Measurements from ENCODE around the gene POU6F2. TPM values are rescaled to one million over a fixed set of nuclear protein-coding genes. Genes with fewer than 3 reads are reported as not detected.
A peak's percentile ranks its signal among the peaks of the same experiment; 100 is the strongest.

Gene POU6F2
- total RNA-seq, 4 donors from 2014 or later: 0.31 to 0.66 TPM; not detected in 2

DNA sequence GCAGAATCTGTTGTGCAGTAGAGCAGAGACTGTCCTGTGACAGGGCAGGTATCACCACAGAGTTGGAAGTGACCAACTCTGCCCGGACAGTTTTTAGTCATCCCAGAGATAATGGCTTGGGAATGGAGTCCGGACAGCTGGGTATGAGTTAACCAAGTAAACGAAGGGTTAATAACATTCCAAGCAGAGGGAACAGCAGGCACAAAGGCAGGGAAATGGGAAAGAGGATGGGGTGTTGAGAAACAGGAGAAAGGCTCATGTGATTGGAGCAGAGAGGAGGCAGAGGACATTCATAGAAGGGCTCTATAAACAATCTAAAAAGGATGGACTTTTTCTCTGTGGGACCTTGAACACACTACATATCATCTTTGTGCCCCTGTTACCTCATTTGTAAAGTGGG is 456.3 kb downstream of the POU6F2 start:
- Histone ChIP-seq H3K4me1 (no peaks in the 10 kb centered on the region), H3K27ac (no peak overlapping the region), H3K36me3 (no peaks in the 10 kb centered on the region), H3K4me3 (no peak overlapping the region), H3K9me3 (no peaks in the 10 kb centered on the region), H3K27me3 (no peaks in the 10 kb centered on the region)
- TF ChIP-seq EP300 (IDR thresholded peaks at IDR 0.05): no peak
- no peak for TF ChIP-seq POLR2A (IDR thresholded peaks at IDR 0.05)
- TF ChIP-seq, protein P1, sequence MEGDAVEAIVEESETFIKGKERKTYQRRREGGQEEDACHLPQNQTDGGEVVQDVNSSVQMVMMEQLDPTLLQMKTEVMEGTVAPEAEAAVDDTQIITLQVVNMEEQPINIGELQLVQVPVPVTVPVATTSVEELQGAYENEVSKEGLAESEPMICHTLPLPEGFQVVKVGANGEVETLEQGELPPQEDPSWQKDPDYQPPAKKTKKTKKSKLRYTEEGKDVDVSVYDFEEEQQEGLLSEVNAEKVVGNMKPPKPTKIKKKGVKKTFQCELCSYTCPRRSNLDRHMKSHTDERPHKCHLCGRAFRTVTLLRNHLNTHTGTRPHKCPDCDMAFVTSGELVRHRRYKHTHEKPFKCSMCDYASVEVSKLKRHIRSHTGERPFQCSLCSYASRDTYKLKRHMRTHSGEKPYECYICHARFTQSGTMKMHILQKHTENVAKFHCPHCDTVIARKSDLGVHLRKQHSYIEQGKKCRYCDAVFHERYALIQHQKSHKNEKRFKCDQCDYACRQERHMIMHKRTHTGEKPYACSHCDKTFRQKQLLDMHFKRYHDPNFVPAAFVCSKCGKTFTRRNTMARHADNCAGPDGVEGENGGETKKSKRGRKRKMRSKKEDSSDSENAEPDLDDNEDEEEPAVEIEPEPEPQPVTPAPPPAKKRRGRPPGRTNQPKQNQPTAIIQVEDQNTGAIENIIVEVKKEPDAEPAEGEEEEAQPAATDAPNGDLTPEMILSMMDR (IDR thresholded peaks at IDR 0.05): no peak
- no peak for TF ChIP-seq POLR2AphosphoS5 (IDR thresholded peaks at IDR 0.05)
- WGBS, 2 donors (ENCODE audit: low coverage in 1 of 2): 40% methylated on average over 3 of the region's 3 CpGs; no CpG with 5 or more reads in 1 of the 2 donors
- no peak for ATAC-seq

DNA sequence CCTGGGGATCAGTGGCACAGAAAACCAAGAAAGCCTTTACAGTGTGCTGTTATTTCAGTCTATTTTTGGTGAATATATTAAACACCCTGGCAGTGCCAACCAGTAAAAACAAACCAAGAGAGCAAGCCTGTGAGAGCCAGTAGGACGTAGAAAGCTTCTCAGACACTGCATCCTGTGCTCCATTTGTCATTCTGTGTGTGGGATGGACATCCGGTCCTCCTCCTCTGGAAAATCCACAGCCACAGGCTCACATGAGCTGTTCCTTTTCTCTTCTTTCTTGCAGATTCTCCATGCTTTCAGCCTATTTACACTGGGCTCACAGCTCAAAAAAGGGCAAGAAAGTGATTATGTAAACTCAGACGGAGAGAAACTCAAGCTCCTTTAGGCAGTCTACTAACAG is 468.8 kb downstream of the POU6F2 start:
- Histone ChIP-seq H3K9me3 (no peaks in the 10 kb centered on the region), H3K4me1 (no peaks in the 10 kb centered on the region), H3K27me3 (peaks cover 15% of the 10 kb centered on the region), H3K27ac (no peak overlapping the region), H3K4me3 (no peak overlapping the region), H3K36me3 (no peaks in the 10 kb centered on the region)
- no peak for TF ChIP-seq POLR2AphosphoS5 (IDR thresholded peaks at IDR 0.05)
- TF ChIP-seq, protein P1 (IDR thresholded peaks at IDR 0.05): no peak
- ATAC-seq: no peak
- WGBS, 2 donors (ENCODE audit: low coverage in 1 of 2): 21 to 40% methylated on average over 3 of the region's 3 CpGs

DNA sequence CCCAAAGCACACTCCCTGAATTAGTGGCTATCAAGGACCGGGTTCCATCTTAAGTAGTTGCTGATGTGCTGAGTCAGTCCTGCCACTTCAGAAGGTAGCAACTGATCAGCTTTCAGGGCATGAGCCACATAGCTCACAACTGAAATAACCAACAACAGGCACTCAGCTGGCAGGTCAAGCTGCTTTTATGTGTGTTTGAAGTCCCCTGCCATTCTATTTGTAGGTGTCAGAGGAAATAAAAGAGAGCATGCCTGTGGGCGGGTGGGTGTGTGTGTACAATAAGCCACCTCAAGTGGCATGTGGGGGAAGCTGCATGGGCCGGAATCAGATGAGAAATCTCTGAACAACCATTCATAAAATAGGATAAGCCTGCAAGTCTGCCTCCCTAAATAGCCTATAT is 474.2 kb downstream of the POU6F2 start:
- 73 to 82% methylated on average over 2 of the region's 3 CpGs for WGBS, 2 donors (ENCODE audit: low coverage in 1 of 2)
- H3K9me3 ChIP-seq: no peaks in the 10 kb centered on the region

GRCh38 chr7:39453743-39454355 is 476.1 kb downstream of the POU6F2 start:
- TF ChIP-seq POLR2AphosphoS5 (IDR thresholded peaks at IDR 0.05) (no peak), EP300 (IDR thresholded peaks at IDR 0.05) (no peak)
- TF ChIP-seq, protein P1 (IDR thresholded peaks at IDR 0.05): peak in 1 of 4 experiments; percentile 46
- 23 to 25% methylated on average over 5 of the region's 5 CpGs for WGBS, 2 donors (ENCODE audit: low coverage in 1 of 2)
- ATAC-seq: no peak

More for the DNA sequence above, 474.2 kb downstream of the POU6F2 start:
- H3K4me3 ChIP-seq: no peak overlapping the region
- no peak for ATAC-seq
- TF ChIP-seq EP300 (IDR thresholded peaks at IDR 0.05) (no peak), POLR2A (IDR thresholded peaks at IDR 0.05) (no peak), POLR2AphosphoS5 (IDR thresholded peaks at IDR 0.05) (no peak)
- TF ChIP-seq, protein P1 (IDR thresholded peaks at IDR 0.05): no peak
- H3K36me3 ChIP-seq: no peaks in the 10 kb centered on the region
- H3K27ac ChIP-seq: no peak overlapping the region
- H3K4me1 ChIP-seq: no peaks in the 10 kb centered on the region
- H3K27me3 ChIP-seq: peaks cover 30% of the 10 kb centered on the region

DNA sequence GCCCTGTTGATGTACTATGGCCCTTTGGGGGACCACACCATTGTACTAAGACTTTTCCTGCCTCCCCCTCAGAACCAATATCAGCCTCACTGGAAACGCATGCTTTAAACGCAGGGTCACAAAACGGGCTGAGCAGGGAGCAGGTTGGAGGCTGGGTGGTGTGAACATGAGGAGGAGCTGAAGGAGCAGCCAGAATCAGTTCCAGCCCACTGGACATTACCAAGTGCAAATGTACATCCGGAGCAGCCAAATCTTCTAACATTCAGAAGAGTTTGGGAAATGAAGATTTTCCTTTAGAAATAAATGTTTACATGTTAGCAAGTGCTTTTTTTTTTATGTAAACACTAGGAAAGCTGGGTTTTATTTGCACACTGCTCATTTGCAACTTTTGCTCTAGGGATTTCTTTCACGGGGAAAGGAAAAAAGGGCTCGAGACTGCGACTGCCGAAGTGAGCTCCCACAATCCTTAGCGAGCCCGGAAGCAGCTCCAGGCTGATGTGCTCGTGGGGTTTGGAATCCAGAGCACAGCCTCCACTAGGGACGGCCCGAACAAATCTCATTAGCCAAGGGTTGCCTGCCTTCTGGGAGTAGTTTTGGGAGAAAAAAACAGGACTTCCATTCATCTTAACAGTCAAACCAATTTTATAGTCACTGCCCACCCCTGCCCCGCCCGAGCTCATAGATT is 480.5 kb downstream of the POU6F2 start:
- Histone ChIP-seq H3K4me1 (no peaks in the 10 kb centered on the region), H3K9me3 (no peaks in the 10 kb centered on the region), H3K27me3 (peaks cover 6% of the 10 kb centered on the region), H3K4me3 (peak overlapping the region in 1 of 2 donors; percentile 23), H3K27ac (no peak overlapping the region), H3K36me3 (no peaks in the 10 kb centered on the region)
- TF ChIP-seq, protein P1 (IDR thresholded peaks at IDR 0.05): no peak
- TF ChIP-seq POLR2A (IDR thresholded peaks at IDR 0.05) (no peak), POLR2AphosphoS5 (IDR thresholded peaks at IDR 0.05) (no peak), EP300 (IDR thresholded peaks at IDR 0.05) (no peak)
- WGBS, 2 donors (ENCODE audit: low coverage in 1 of 2): 41 to 52% methylated on average over 5 to 11 of the region's 15 CpGs
- ATAC-seq: no peak

More at GRCh38 chr7:39453743-39454355, 476.1 kb downstream of the POU6F2 start:
- H3K27ac ChIP-seq: no peak overlapping the region
- no peak overlapping the region for H3K4me3 ChIP-seq
- no peaks in the 10 kb centered on the region for H3K36me3 ChIP-seq
- H3K27me3 ChIP-seq: peaks cover 29% of the 10 kb centered on the region
- no peaks in the 10 kb centered on the region for H3K4me1 ChIP-seq
- no peaks in the 10 kb centered on the region for H3K9me3 ChIP-seq
